OCI-LY7 (cell line): ENCODE data around the gene CSKMT. TPM values are rescaled to one million over a fixed set of nuclear protein-coding genes. Genes with fewer than 3 reads are reported as not detected.

Experiments
- BruUV-seq: library from RNA; stranded (reverse); fragments of 400-500 nt; replicated peaks from 2 replicates; lab custom pipeline; 2021; lab: Mats Ljungman, UMichigan
- CTCF ChIA-PET: fragments of 300-600 bp; sonication (Branson Sonifier 250); formaldehyde crosslinking; loops from one replicate; lab custom pipeline; 2022; ENCODE audit warnings: antibody characterized with exemption; ENCODE audit not compliant: unreplicated experiment; lab: Charles Lee
- POLR2A ChIA-PET: fragments of 300-600 bp; sonication (Branson Sonifier 250); formaldehyde crosslinking; loops from one replicate; lab custom pipeline; 2022; ENCODE audit warnings: antibody characterized with exemption; lab: Charles Lee
- DNase-seq: peaks from one replicate; pipeline ENCODE4 v3.0.0-alpha.2; 2015; ENCODE audit warnings: low spot score
- H2AFZ ChIP-seq: fragments of 200-600 bp; sonication (generic), shearing (Covaris generic); 2 replicates; pipeline ENCODE4 v1.6.1; 2014; ENCODE audit warnings: mild to moderate bottlenecking, antibody characterized with exemption, low read length, moderate library complexity
- H3K27ac ChIP-seq: fragments of 200-600 bp; sonication (generic); 2 replicates; pipeline ENCODE4 v1.5.1; 2014; ENCODE audit warnings: mixed run types, low read depth, mild to moderate bottlenecking, moderate library complexity, low read length, inconsistent platforms; ENCODE audit not compliant: poor library complexity, severe bottlenecking
- H3K36me3 ChIP-seq: fragments of 200-600 bp; sonication (generic); 2 replicates; pipeline ENCODE4 v1.6.1; 2014; ENCODE audit warnings: mild to moderate bottlenecking, antibody characterized with exemption, low read length, moderate library complexity, mixed read lengths; ENCODE audit not compliant: insufficient read depth
- H3K4me1 ChIP-seq: fragments of 200-600 bp; sonication (generic); 2 replicates; pipeline ENCODE4 v1.5.1; 2014; ENCODE audit warnings: mild to moderate bottlenecking, low read length; ENCODE audit not compliant: insufficient read depth, poor library complexity, severe bottlenecking
- H3K4me2 ChIP-seq: fragments of 200-600 bp; sonication (generic); 2 replicates; pipeline ENCODE4 v1.6.1; 2014; ENCODE audit warnings: mild to moderate bottlenecking, low read length
- H3K4me3 ChIP-seq: fragments of 200-600 bp; sonication (generic); 2 replicates; pipeline ENCODE4 v1.5.1; 2014; ENCODE audit warnings: mild to moderate bottlenecking, low read depth, low read length; ENCODE audit not compliant: poor library complexity, severe bottlenecking
- H3K79me2 ChIP-seq: fragments of 200-600 bp; sonication (generic); 2 replicates; pipeline ENCODE4 v1.6.1; 2016; ENCODE audit warnings: low read depth, mild to moderate bottlenecking, low read length, moderate library complexity, mixed read lengths; ENCODE audit not compliant: insufficient read depth
- H3K9me2 ChIP-seq: fragments of 200-600 bp; sonication (generic); 2 replicates; pipeline ENCODE4 v1.6.1; 2016; ENCODE audit warnings: mild to moderate bottlenecking, low read length, mixed read lengths; ENCODE audit not compliant: insufficient read depth
- H3K9me3 ChIP-seq: fragments of 200-600 bp; sonication (generic); 2 replicates; pipeline ENCODE4 v1.6.1; 2014; ENCODE audit warnings: mild to moderate bottlenecking, mixed run types, low read length, mixed read lengths
- H4K20me1 ChIP-seq: fragments of 200-600 bp; sonication (generic); 2 replicates; pipeline ENCODE4 v1.6.1; 2014; ENCODE audit warnings: mild to moderate bottlenecking, antibody characterized with exemption, low read length, moderate library complexity, mixed read lengths; ENCODE audit not compliant: insufficient read depth
- EZH2phosphoT487 ChIP-seq: fragments of 200-600 bp; sonication (generic); IDR thresholded peaks from 2 replicates; pipeline ENCODE4 v1.6.1; 2018; ENCODE audit warnings: low read depth, borderline replicate concordance, mild to moderate bottlenecking, mixed run types, antibody characterized with exemption, low read length, moderate library complexity, mixed read lengths
- intact Hi-C: fragments of 100-400 bp; cut with micrococcal nuclease; formaldehyde crosslinking; loops from one replicate; pipeline ENCODE4 v1.10.0; 2022; ENCODE audit not compliant: unreplicated experiment
- total RNA-seq, 2 experiments: library from RNA; depleted of rRNA in 1 of 2; stranded (reverse); fragments of >200 nt in 1 of 2; shearing (Covaris generic) in 1 of 2; gene quantifications; 2 replicates each; pipeline ENCODE4 v1.2.3, GENCODE V29; 2014 to 2022
- TF ChIP-seq, protein P1 (sequence below): fragments of 200-600 bp; sonication (generic); conservative IDR thresholded peaks from 2 replicates; pipeline ENCODE4 v1.5.1; 2014; ENCODE audit warnings: mild to moderate bottlenecking, antibody characterized with exemption, low read length, moderate library complexity, mixed read lengths

CSKMT gene
- total RNA-seq, 2 experiments from 2014 or later, result 80.1 to 88.4 TPM

DNA sequence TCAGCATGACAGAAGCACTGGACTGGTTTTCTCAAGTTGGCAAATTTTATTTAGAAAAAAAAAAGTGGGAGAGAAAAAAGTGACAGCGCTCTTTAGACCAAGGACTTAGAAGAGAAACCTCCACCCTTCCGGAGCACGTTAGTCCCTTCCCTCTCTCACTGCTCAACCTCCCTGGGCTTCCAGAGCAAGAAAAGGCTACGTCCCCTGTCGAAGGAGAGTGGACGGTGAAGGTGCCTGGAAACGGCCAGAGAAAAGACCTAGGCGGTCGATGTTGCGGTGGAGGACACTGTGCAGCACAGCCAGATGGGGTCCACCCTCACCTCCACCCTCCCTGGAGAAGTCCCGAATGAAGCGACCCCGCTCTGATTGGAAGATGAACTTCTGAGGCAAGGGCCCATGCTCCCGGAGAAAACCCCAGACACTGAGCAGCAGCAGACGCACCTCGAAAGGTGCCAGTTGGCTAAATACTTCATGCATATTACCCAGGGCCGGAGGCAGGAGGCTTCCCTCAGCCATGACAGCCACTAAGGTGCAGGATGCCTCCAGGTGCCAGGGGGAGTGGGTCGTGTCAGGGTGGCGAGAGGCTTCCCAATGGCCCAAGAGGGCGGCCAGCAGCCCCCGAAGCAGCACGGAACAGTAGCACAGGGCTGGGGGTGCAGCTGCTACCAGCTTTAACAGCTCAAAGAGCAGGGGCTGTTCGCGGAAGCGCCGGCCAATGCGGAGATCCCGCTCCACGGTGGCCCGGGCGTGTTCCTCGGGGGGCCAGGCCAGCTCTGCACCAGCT lies 18.1 kb upstream of the CSKMT start:
- no peak for DNase-seq
- Histone ChIP-seq H2AFZ (no peak overlapping the region), H3K4me1 (peaks cover 29% of the 10 kb centered on the region), H3K79me2 (peaks cover 54% of the 10 kb centered on the region), H3K9me2 (no peaks in the 10 kb centered on the region), H3K9me3 (no peaks in the 10 kb centered on the region), H3K36me3 (peaks cover 55% of the 10 kb centered on the region), H3K4me2 (peak overlapping the region; percentile 44), H3K4me3 (peak overlapping the region; percentile 25), H3K27ac (no peak overlapping the region), H4K20me1 (no peaks in the 10 kb centered on the region)
- TF ChIP-seq EZH2phosphoT487, result no peak
- TF ChIP-seq, protein P1, sequence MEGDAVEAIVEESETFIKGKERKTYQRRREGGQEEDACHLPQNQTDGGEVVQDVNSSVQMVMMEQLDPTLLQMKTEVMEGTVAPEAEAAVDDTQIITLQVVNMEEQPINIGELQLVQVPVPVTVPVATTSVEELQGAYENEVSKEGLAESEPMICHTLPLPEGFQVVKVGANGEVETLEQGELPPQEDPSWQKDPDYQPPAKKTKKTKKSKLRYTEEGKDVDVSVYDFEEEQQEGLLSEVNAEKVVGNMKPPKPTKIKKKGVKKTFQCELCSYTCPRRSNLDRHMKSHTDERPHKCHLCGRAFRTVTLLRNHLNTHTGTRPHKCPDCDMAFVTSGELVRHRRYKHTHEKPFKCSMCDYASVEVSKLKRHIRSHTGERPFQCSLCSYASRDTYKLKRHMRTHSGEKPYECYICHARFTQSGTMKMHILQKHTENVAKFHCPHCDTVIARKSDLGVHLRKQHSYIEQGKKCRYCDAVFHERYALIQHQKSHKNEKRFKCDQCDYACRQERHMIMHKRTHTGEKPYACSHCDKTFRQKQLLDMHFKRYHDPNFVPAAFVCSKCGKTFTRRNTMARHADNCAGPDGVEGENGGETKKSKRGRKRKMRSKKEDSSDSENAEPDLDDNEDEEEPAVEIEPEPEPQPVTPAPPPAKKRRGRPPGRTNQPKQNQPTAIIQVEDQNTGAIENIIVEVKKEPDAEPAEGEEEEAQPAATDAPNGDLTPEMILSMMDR, result no peak
- CTCF ChIA-PET, result interaction anchor here (0.6 to 0.9 kb wide), 3 partner anchors 55 to 1538 kb away, joined by 3 to 10 read pairs (median 7); no protein-coding TSS in a partner anchor
- POLR2A ChIA-PET, result interaction anchor here (0.6 to 1.7 kb wide), 6 partner anchors 10 to 57 kb away, joined by 4 to 20 read pairs (median 8); partner anchors contain the start of genes C11orf98 and CSKMT
- intact Hi-C loops, result loop anchor here (1.0 kb wide), 2 partner anchors 114 to 194 kb away; partner anchors contain the start of gene POLR2G
- no TSS peak for BruUV-seq

GRCh38 chr11:62647609-62648005 lies 17.5 kb upstream of the CSKMT start:
- Histone ChIP-seq H4K20me1 (no peaks in the 10 kb centered on the region), H3K4me2 (no peak overlapping the region), H3K4me3 (no peak overlapping the region), H3K9me2 (no peaks in the 10 kb centered on the region), H3K27ac (no peak overlapping the region), H2AFZ (no peak overlapping the region), H3K9me3 (no peaks in the 10 kb centered on the region), H3K4me1 (peaks cover 29% of the 10 kb centered on the region), H3K36me3 (peaks cover 50% of the 10 kb centered on the region), H3K79me2 (peaks cover 54% of the 10 kb centered on the region)
- ChIA-PET CTCF (no interaction called here), POLR2A (interaction anchor here (0.6 kb wide), 1 partner anchor 57 kb away, joined by 10 read pairs; no protein-coding TSS in a partner anchor)
- intact Hi-C loops, result no loop called here
- no peak for DNase-seq
- no TSS peak for BruUV-seq
- no peak for TF ChIP-seq EZH2phosphoT487
- TF ChIP-seq, protein P1, result no peak
